Mesendoderm (in vitro differentiated cells): ENCODE data around the gene CASP2.

Experiments
- DNase-seq: peaks from one replicate; pipeline ENCODE4 v3.0.0; 2013
- H2AK5ac ChIP-seq: 2 replicates; pipeline ENCODE4 v1.6.1; 2013; ENCODE audit warnings: low read length, inconsistent platforms
- H2BK120ac ChIP-seq: 2 replicates; pipeline ENCODE4 v1.6.1; 2013; ENCODE audit warnings: low read depth, mild to moderate bottlenecking, low read length, moderate library complexity, mixed read lengths
- H2BK15ac ChIP-seq: replicated peaks from 2 replicates; pipeline ENCODE4 v1.6.1; 2013; ENCODE audit warnings: low read depth, mild to moderate bottlenecking, moderate library complexity
- H2BK5ac ChIP-seq: 2 replicates; pipeline ENCODE4 v1.6.1; 2013; ENCODE audit warnings: low read length, inconsistent platforms
- H3K18ac ChIP-seq: 2 replicates; pipeline ENCODE4 v1.6.1; 2013; ENCODE audit warnings: mild to moderate bottlenecking, low read length, mixed read lengths
- H3K23ac ChIP-seq: one replicate; pipeline ENCODE4 v1.6.1; 2013; ENCODE audit warnings: low read length
- H3K27ac ChIP-seq: 2 replicates; pipeline ENCODE4 v1.5.1; 2013; ENCODE audit warnings: low read depth, mild to moderate bottlenecking, inconsistent platforms, low read length, moderate library complexity
- H3K27me3 ChIP-seq: 2 replicates; pipeline ENCODE4 v1.6.1; 2013; ENCODE audit warnings: low read length, control low read depth, mild to moderate bottlenecking, inconsistent platforms; ENCODE audit not compliant: insufficient read depth, poor library complexity
- H3K36me3 ChIP-seq: 2 replicates; pipeline ENCODE4 v1.6.1; 2013; ENCODE audit warnings: low read length, inconsistent platforms; ENCODE audit not compliant: control insufficient read depth, insufficient read depth
- H3K4ac ChIP-seq: one replicate; pipeline ENCODE4 v1.6.1; 2013; ENCODE audit warnings: low read depth, mild to moderate bottlenecking, low read length, moderate library complexity
- H3K4me1 ChIP-seq: 2 replicates; pipeline ENCODE4 v1.6.1; 2013; ENCODE audit warnings: low read depth, low read length, inconsistent platforms; ENCODE audit not compliant: control insufficient read depth
- H3K4me2 ChIP-seq: 2 replicates; pipeline ENCODE4 v1.6.1; 2013; ENCODE audit warnings: low read length
- H3K4me3 ChIP-seq: 2 replicates; pipeline ENCODE4 v1.5.1; 2013; ENCODE audit warnings: mild to moderate bottlenecking, low read length
- H3K56ac ChIP-seq: one replicate; pipeline ENCODE4 v1.6.1; 2013; ENCODE audit warnings: low read length
- H3K79me1 ChIP-seq: 2 replicates; pipeline ENCODE4 v1.6.1; 2013; ENCODE audit warnings: low read length, inconsistent platforms
- H3K79me2 ChIP-seq: 2 replicates; pipeline ENCODE4 v1.6.1; 2013; ENCODE audit warnings: mild to moderate bottlenecking, low read length; ENCODE audit not compliant: control insufficient read depth, insufficient read depth
- H3K9ac ChIP-seq: 2 replicates; pipeline ENCODE4 v1.6.1; 2013; ENCODE audit warnings: low read length, inconsistent platforms
- H4K5ac ChIP-seq: one replicate; pipeline ENCODE4 v1.6.1; 2013; ENCODE audit warnings: low read length
- H4K8ac ChIP-seq: one replicate; pipeline ENCODE4 v1.6.1; 2013; ENCODE audit warnings: low read depth, mild to moderate bottlenecking, control low read depth, low read length, moderate library complexity
- WGBS: extraction: QIAGEN DNeasy Blood & Tissue Kit; methylation state at CpG from one replicate; pipeline ENCODE4 v1.1.7; 2013; ENCODE audit warnings: low lambda C conversion rate, missing lambda C conversion rate; ENCODE audit not compliant: insufficient coverage; ENCODE audit errors: extremely low coverage; 5-methylcytosine and 5-hydroxymethylcytosine counted together

The CASP2 gene

GRCh38 chr7:143284591-143285469 lies 3.3 kb upstream of the CASP2 start, which contains the start of gene TMEM139:
Gene TMEM139 (plus strand): TSS chr7:143284958. CDS start chr7:143285958, 1,000 bp downstream.
- Histone ChIP-seq H4K8ac (no peak within 1 kb of the TSS), H2BK120ac (no peak within 1 kb of the TSS), H3K79me2 (peaks cover 13% of the 10 kb centered on the region), H2BK15ac (no peak within 1 kb of the TSS), H3K23ac (peak within 1 kb of the TSS; percentile 75), H3K4me3 (no peak within 1 kb of the TSS), H3K9ac (peak within 1 kb of the TSS; percentile 39), H3K27ac (no peak within 1 kb of the TSS), H3K27me3 (no peaks in the 10 kb centered on the region), H2AK5ac (peak within 1 kb of the TSS; percentile 39), H3K36me3 (no peaks in the 10 kb centered on the region), H2BK5ac (no peak within 1 kb of the TSS), H3K18ac (no peak within 1 kb of the TSS), H3K79me1 (peaks cover 6% of the 10 kb centered on the region), H3K4me2 (peak within 1 kb of the TSS; percentile 26), H3K4ac (no peak within 1 kb of the TSS), H4K5ac (no peak within 1 kb of the TSS), H3K56ac (peak within 1 kb of the TSS; percentile 70), H3K4me1 (peaks cover 14% of the 10 kb centered on the region)
- peak; percentile 82 for DNase-seq
- WGBS, result no CpG with 5 or more reads among the region's 19 CpGs

- peaks cover 14% of the 10 kb centered on the region for H3K4me1 ChIP-seq
- no CpG with 5 or more reads among the region's 3 CpGs for WGBS
- peaks cover 6% of the 10 kb centered on the region for H3K79me1 ChIP-seq
- H2BK15ac ChIP-seq, result no peak overlapping the region
- H3K56ac ChIP-seq, result peak overlapping the region; percentile 70
- peak overlapping the region; percentile 39 for H3K9ac ChIP-seq
- H4K5ac ChIP-seq, result no peak overlapping the region
- peak overlapping the region; percentile 75 for H3K23ac ChIP-seq
- H4K8ac ChIP-seq, result no peak overlapping the region
- H2BK120ac ChIP-seq, result no peak overlapping the region
- H3K36me3 ChIP-seq, result no peaks in the 10 kb centered on the region
- DNase-seq, result peak; percentile 25
- no peaks in the 10 kb centered on the region for H3K27me3 ChIP-seq
- H2AK5ac ChIP-seq, result peak overlapping the region; percentile 39
- no peak overlapping the region for H2BK5ac ChIP-seq
- no peak overlapping the region for H3K4me3 ChIP-seq
- H3K18ac ChIP-seq, result no peak overlapping the region
- no peak overlapping the region for H3K27ac ChIP-seq
- peaks cover 19% of the 10 kb centered on the region for H3K79me2 ChIP-seq
- H3K4ac ChIP-seq, result no peak overlapping the region
- H3K4me2 ChIP-seq, result peak overlapping the region; percentile 12
These were observed 2.7 kb upstream of the CASP2 start for GRCh38 chr7:143285470-143285778.

GRCh38 chr7:143285806-143286521 lies 2.2 kb upstream of the CASP2 start:
- Histone ChIP-seq H3K27me3 (no peaks in the 10 kb centered on the region), H3K9ac (no peak overlapping the region), H3K79me2 (peaks cover 22% of the 10 kb centered on the region), H2AK5ac (no peak overlapping the region), H4K8ac (no peak overlapping the region), H2BK15ac (no peak overlapping the region), H3K23ac (no peak overlapping the region), H3K79me1 (peaks cover 9% of the 10 kb centered on the region), H3K36me3 (peaks cover 1% of the 10 kb centered on the region), H4K5ac (no peak overlapping the region), H3K4me3 (no peak overlapping the region), H2BK120ac (no peak overlapping the region), H3K4me1 (peaks cover 14% of the 10 kb centered on the region), H3K18ac (no peak overlapping the region), H3K4me2 (no peak overlapping the region), H3K27ac (no peak overlapping the region), H3K56ac (no peak overlapping the region), H3K4ac (no peak overlapping the region), H2BK5ac (no peak overlapping the region)
- DNase-seq, result no peak
- no CpG with 5 or more reads among the region's 11 CpGs for WGBS

DNA sequence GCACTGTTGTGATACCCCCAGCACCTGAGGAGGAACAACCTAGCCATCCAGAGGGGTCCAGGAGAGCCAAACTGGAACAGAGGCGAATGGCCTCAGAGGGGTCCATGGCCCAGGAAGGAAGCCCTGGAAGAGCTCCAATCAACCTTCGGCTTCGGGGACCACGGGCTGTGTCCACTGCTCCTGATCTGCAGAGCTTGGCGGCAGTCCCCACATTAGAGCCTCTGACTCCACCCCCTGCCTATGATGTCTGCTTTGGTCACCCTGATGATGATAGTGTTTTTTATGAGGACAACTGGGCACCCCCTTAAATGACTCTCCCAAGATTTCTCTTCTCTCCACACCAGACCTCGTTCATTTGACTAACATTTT lies 1.6 kb upstream of the CASP2 start:
- H2BK15ac ChIP-seq, result no peak overlapping the region
- DNase-seq, result no peak
- no peak overlapping the region for H3K4me3 ChIP-seq
- H3K27ac ChIP-seq, result no peak overlapping the region
- no peak overlapping the region for H2BK5ac ChIP-seq
- H3K9ac ChIP-seq, result no peak overlapping the region
- peaks cover 3% of the 10 kb centered on the region for H3K36me3 ChIP-seq
- H4K5ac ChIP-seq, result no peak overlapping the region
- H3K79me1 ChIP-seq, result peaks cover 11% of the 10 kb centered on the region
- H2AK5ac ChIP-seq, result no peak overlapping the region
- no peak overlapping the region for H3K4me2 ChIP-seq
- no CpG with 5 or more reads among the region's 6 CpGs for WGBS
- no peak overlapping the region for H3K23ac ChIP-seq
- no peaks in the 10 kb centered on the region for H3K27me3 ChIP-seq
- H2BK120ac ChIP-seq, result no peak overlapping the region
- no peak overlapping the region for H3K4ac ChIP-seq
- H3K18ac ChIP-seq, result no peak overlapping the region
- peaks cover 14% of the 10 kb centered on the region for H3K4me1 ChIP-seq
- H3K56ac ChIP-seq, result no peak overlapping the region
- no peak overlapping the region for H4K8ac ChIP-seq
- H3K79me2 ChIP-seq, result peaks cover 25% of the 10 kb centered on the region

DNA sequence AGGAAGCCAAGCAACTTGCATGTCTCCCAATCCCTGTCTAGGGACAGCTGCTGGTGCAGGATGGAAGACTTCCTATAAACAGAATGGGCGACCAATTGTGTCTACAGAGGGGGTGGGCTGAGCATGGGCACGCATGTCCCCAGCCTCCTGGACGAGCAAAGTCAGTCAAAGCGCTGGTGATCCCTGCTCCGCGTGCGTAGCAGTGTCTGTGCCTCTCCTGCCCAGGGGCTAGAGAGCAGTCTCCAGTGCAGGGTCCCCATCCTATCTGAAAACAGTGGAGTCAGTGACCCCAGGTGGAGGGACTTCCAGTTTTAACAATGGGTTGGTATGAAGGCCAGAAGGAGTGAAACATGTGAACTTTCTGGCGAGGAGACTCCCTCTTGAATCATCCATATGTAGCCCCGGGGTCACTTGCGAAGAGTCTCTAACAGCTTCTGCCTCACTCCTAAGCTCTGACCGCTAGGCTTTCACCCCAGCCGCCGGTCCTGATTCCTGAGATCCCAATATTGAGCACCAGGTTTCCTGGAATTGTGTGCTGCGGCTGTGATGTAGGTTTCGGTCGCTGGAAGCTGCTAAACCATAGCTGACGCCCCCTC lies 714 bp upstream of the CASP2 start:
- no peak for DNase-seq
- Histone ChIP-seq H3K79me2 (peaks cover 25% of the 10 kb centered on the region), H3K9ac (peak overlapping the region; percentile 46), H4K5ac (peak overlapping the region; percentile 27), H3K4me3 (no peak overlapping the region), H3K23ac (no peak overlapping the region), H3K56ac (peak overlapping the region; percentile 83), H3K18ac (peak overlapping the region; percentile 33), H3K36me3 (peaks cover 7% of the 10 kb centered on the region), H2BK5ac (no peak overlapping the region), H2BK120ac (no peak overlapping the region), H3K27me3 (no peaks in the 10 kb centered on the region), H3K4me2 (peak overlapping the region; percentile 18), H3K79me1 (peaks cover 14% of the 10 kb centered on the region), H3K4ac (peak overlapping the region; percentile 60), H3K27ac (no peak overlapping the region), H3K4me1 (peaks cover 14% of the 10 kb centered on the region), H2BK15ac (no peak overlapping the region), H2AK5ac (no peak overlapping the region), H4K8ac (no peak overlapping the region)
- no CpG with 5 or more reads among the region's 17 CpGs for WGBS
